DOHH2 (cell line): ENCODE measurements around the gene LPCAT2.

Experiments
- H3F3A ChIP-seq: fragments of 200-600 bp; sonication (generic), shearing (Covaris generic); 2 replicates; pipeline ENCODE4 v1.6.0; 2016; ENCODE audit warnings: antibody characterized with exemption, mild to moderate bottlenecking; ENCODE audit not compliant: control insufficient read depth, insufficient read depth
- H3K27ac ChIP-seq: fragments of 200-600 bp; sonication (generic); 2 replicates; pipeline ENCODE4 v1.5.1; 2014; ENCODE audit warnings: low read depth, mild to moderate bottlenecking, low read length, moderate library complexity
- H3K27me3 ChIP-seq: fragments of 200-600 bp; sonication (generic); 2 replicates; pipeline ENCODE4 v1.6.1; 2014; ENCODE audit warnings: mild to moderate bottlenecking, low read length, mixed read lengths; ENCODE audit not compliant: control insufficient read depth
- H3K36me3 ChIP-seq: fragments of 200-600 bp; sonication (generic); 2 replicates; pipeline ENCODE4 v1.6.1; 2014; ENCODE audit warnings: mild to moderate bottlenecking, low read length, moderate library complexity, mixed read lengths; ENCODE audit not compliant: control insufficient read depth
- H3K4me1 ChIP-seq: fragments of 200-600 bp; sonication (generic); 2 replicates; pipeline ENCODE4 v1.6.1; 2014; ENCODE audit warnings: mild to moderate bottlenecking, low read length, mixed read lengths; ENCODE audit not compliant: control insufficient read depth
- H3K4me2 ChIP-seq: fragments of 200-600 bp; sonication (generic); 2 replicates; pipeline ENCODE4 v1.6.0; 2014; ENCODE audit warnings: mild to moderate bottlenecking, low read length, moderate library complexity
- H3K4me3 ChIP-seq: fragments of 200-600 bp; sonication (generic); 2 replicates; pipeline ENCODE4 v1.5.1; 2014; ENCODE audit warnings: mild to moderate bottlenecking, low read length, mixed read lengths
- H3K79me2 ChIP-seq: fragments of 200-600 bp; sonication (generic); 2 replicates; pipeline ENCODE4 v1.6.1; 2014; ENCODE audit warnings: mild to moderate bottlenecking, low read length, mixed read lengths; ENCODE audit not compliant: control insufficient read depth
- H3K9me2 ChIP-seq: fragments of 200-600 bp; sonication (generic); replicated peaks from 2 replicates; pipeline ENCODE4 v1.6.1; 2014; ENCODE audit warnings: mild to moderate bottlenecking, low read length, mixed read lengths; ENCODE audit not compliant: control insufficient read depth
- H3K9me3 ChIP-seq: fragments of 200-600 bp; sonication (generic); 2 replicates; pipeline ENCODE4 v1.6.1; 2014; ENCODE audit warnings: antibody characterized with exemption, low read length, mixed read lengths; ENCODE audit not compliant: control insufficient read depth, insufficient read depth
- H4K20me1 ChIP-seq: fragments of 200-600 bp; sonication (generic); 2 replicates; pipeline ENCODE4 v1.6.0; 2014; ENCODE audit warnings: low read depth, mild to moderate bottlenecking, antibody characterized with exemption, low read length, moderate library complexity; ENCODE audit not compliant: control insufficient read depth, insufficient read depth
- CTCF ChIP-seq: fragments of 200-600 bp; sonication (generic); IDR thresholded peaks from one replicate; pipeline ENCODE4 v1.5.1; 2014; ENCODE audit warnings: antibody characterized with exemption, mild to moderate bottlenecking, low read depth, low read length; ENCODE audit not compliant: poor library complexity, severe bottlenecking
- EZH2phosphoT487 ChIP-seq: fragments of 200-600 bp; sonication (generic); IDR thresholded peaks from 2 replicates; pipeline ENCODE4 v1.6.1; 2017; ENCODE audit warnings: borderline replicate concordance, mild to moderate bottlenecking, antibody characterized with exemption, low read length, moderate library complexity, mixed read lengths

Gene LPCAT2

GRCh38 chr16:55498101-55498500, 10.8 kb upstream of the LPCAT2 start:
- Histone ChIP-seq H3F3A (no peaks in the 10 kb centered on the region), H4K20me1 (no peaks in the 10 kb centered on the region), H3K4me3 (no peak overlapping the region), H3K36me3 (no peaks in the 10 kb centered on the region), H3K27me3 (0 out of 2 replicates have a peak, but pooled peaks cover 2% of the 10 kb centered on the region), H3K9me3 (no peaks in the 10 kb centered on the region), H3K4me1 (no peaks in the 10 kb centered on the region), H3K79me2 (no peaks in the 10 kb centered on the region), H3K9me2 (no peaks in the 10 kb centered on the region), H3K27ac (no peak overlapping the region), H3K4me2 (no peak overlapping the region)
- TF ChIP-seq EZH2phosphoT487 (no peak), CTCF (no peak)

- Histone ChIP-seq H4K20me1 (no peaks in the 10 kb centered on the region), H3K36me3 (no peaks in the 10 kb centered on the region), H3K27ac (no peak overlapping the region), H3K4me2 (no peak overlapping the region), H3F3A (no peaks in the 10 kb centered on the region), H3K9me2 (no peaks in the 10 kb centered on the region), H3K4me1 (no peaks in the 10 kb centered on the region), H3K4me3 (no peak overlapping the region), H3K79me2 (no peaks in the 10 kb centered on the region), H3K9me3 (no peaks in the 10 kb centered on the region), H3K27me3 (0 out of 2 replicates have a peak, but pooled peaks cover 2% of the 10 kb centered on the region)
- TF ChIP-seq EZH2phosphoT487 (no peak), CTCF (no peak)
Observed at GRCh38 chr16:55499281-55499680, 9.6 kb upstream of the LPCAT2 start.

- Histone ChIP-seq H3K9me3 (no peaks in the 10 kb centered on the region), H3K36me3 (no peaks in the 10 kb centered on the region), H3K27ac (no peak overlapping the region), H3K9me2 (no peaks in the 10 kb centered on the region), H3K4me1 (no peaks in the 10 kb centered on the region), H3F3A (no peaks in the 10 kb centered on the region), H4K20me1 (no peaks in the 10 kb centered on the region), H3K79me2 (no peaks in the 10 kb centered on the region), H3K27me3 (0 out of 2 replicates have a peak, but pooled peaks cover 2% of the 10 kb centered on the region), H3K4me2 (no peak overlapping the region), H3K4me3 (no peak overlapping the region)
- TF ChIP-seq EZH2phosphoT487 (no peak), CTCF (no peak)
Observed at GRCh38 chr16:55499951-55500529, 8.8 kb upstream of the LPCAT2 start.
